OCI-LY1 (cell line): ENCODE results near the gene BCAR3.
A peak's percentile ranks its signal among the peaks of the same experiment; 100 is the strongest.

Experiments used
- H2AFZ ChIP-seq: fragments of 200-600 bp; sonication (generic), shearing (Covaris generic); 2 replicates; pipeline ENCODE4 v1.6.0; 2014; ENCODE audit warnings: antibody characterized with exemption, mild to moderate bottlenecking, low read length
- H3F3A ChIP-seq: fragments of 200-600 bp; sonication (generic), shearing (Covaris generic); 2 replicates; pipeline ENCODE4 v1.6.0; 2014; ENCODE audit warnings: mild to moderate bottlenecking, antibody characterized with exemption, low read length, moderate library complexity; ENCODE audit not compliant: insufficient read depth
- H3K27ac ChIP-seq: fragments of 200-600 bp; sonication (generic); 2 replicates; pipeline ENCODE4 v1.5.1; 2014; ENCODE audit warnings: low read length, mixed run types, mild to moderate bottlenecking, low read depth; ENCODE audit not compliant: poor library complexity, severe bottlenecking
- H3K27me3 ChIP-seq: fragments of 200-600 bp; sonication (generic); 2 replicates; pipeline ENCODE4 v1.6.0; 2014; ENCODE audit warnings: antibody characterized with exemption, mild to moderate bottlenecking, low read length, moderate library complexity; ENCODE audit not compliant: insufficient read depth
- H3K36me3 ChIP-seq: fragments of 200-600 bp; sonication (generic); 2 replicates; pipeline ENCODE4 v1.6.1; 2014; ENCODE audit warnings: mild to moderate bottlenecking, antibody characterized with exemption, low read length, moderate library complexity, mixed read lengths; ENCODE audit not compliant: insufficient read depth
- H3K4me1 ChIP-seq: fragments of 200-600 bp; sonication (generic); 2 replicates; pipeline ENCODE4 v1.5.1; 2014; ENCODE audit warnings: mild to moderate bottlenecking, low read length, moderate library complexity; ENCODE audit not compliant: insufficient read depth, severe bottlenecking
- H3K4me2 ChIP-seq: fragments of 200-600 bp; sonication (generic), shearing (Covaris generic); 2 replicates; pipeline ENCODE4 v1.6.1; 2014; ENCODE audit warnings: low read length
- H3K4me3 ChIP-seq: fragments of 200-600 bp; sonication (generic); 2 replicates; pipeline ENCODE4 v1.5.1; 2014; ENCODE audit warnings: low read length, low read depth, mild to moderate bottlenecking, mixed read lengths; ENCODE audit not compliant: poor library complexity, severe bottlenecking
- H3K79me2 ChIP-seq: fragments of 200-600 bp; shearing (Covaris generic); 2 replicates; pipeline ENCODE4 v1.6.1; 2016; ENCODE audit warnings: mixed run types, low read length, mixed read lengths; ENCODE audit not compliant: insufficient read depth
- H3K9ac ChIP-seq: fragments of 200-600 bp; sonication (generic), shearing (Covaris generic); 2 replicates; pipeline ENCODE4 v1.6.1; 2014; ENCODE audit warnings: mild to moderate bottlenecking, low read length, mixed read lengths
- H3K9me2 ChIP-seq: fragments of 200-600 bp; sonication (generic), shearing (Covaris generic); 2 replicates; pipeline ENCODE4 v1.6.1; 2014; ENCODE audit warnings: low read depth, mild to moderate bottlenecking, low read length, mixed read lengths
- H3K9me3 ChIP-seq: fragments of 200-600 bp; shearing (Covaris generic); 2 replicates; pipeline ENCODE4 v1.6.1; 2014; ENCODE audit warnings: low read length, mixed read lengths
- H4K20me1 ChIP-seq: fragments of 200-600 bp; sonication (generic), shearing (Covaris generic); 2 replicates; pipeline ENCODE4 v1.6.0; 2016; ENCODE audit warnings: mild to moderate bottlenecking, low read length; ENCODE audit not compliant: insufficient read depth
- EZH2 ChIP-seq: fragments of 200-600 bp; sonication (generic), shearing (Covaris generic); IDR thresholded peaks from 2 replicates; pipeline ENCODE4 v1.8.0; 2017; ENCODE audit warnings: borderline replicate concordance, mixed run types, mild to moderate bottlenecking, antibody characterized with exemption, low read length, moderate library complexity, mixed read lengths
- TF ChIP-seq, protein P1 (sequence below): fragments of 200-600 bp; sonication (generic), shearing (Covaris generic); IDR thresholded peaks from 2 replicates; pipeline ENCODE4 v1.5.1; 2017; ENCODE audit warnings: mild to moderate bottlenecking, antibody characterized with exemption, low read length, moderate library complexity, mixed read lengths

Gene BCAR3

GRCh38 chr1:93633313-93633712, 48.3 kb downstream of the BCAR3 start:
- TF ChIP-seq EZH2, result no peak
- TF ChIP-seq, protein P1, sequence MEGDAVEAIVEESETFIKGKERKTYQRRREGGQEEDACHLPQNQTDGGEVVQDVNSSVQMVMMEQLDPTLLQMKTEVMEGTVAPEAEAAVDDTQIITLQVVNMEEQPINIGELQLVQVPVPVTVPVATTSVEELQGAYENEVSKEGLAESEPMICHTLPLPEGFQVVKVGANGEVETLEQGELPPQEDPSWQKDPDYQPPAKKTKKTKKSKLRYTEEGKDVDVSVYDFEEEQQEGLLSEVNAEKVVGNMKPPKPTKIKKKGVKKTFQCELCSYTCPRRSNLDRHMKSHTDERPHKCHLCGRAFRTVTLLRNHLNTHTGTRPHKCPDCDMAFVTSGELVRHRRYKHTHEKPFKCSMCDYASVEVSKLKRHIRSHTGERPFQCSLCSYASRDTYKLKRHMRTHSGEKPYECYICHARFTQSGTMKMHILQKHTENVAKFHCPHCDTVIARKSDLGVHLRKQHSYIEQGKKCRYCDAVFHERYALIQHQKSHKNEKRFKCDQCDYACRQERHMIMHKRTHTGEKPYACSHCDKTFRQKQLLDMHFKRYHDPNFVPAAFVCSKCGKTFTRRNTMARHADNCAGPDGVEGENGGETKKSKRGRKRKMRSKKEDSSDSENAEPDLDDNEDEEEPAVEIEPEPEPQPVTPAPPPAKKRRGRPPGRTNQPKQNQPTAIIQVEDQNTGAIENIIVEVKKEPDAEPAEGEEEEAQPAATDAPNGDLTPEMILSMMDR, result no peak
- no peaks in the 10 kb centered on the region for H4K20me1 ChIP-seq
- H3K9me3 ChIP-seq, result no peaks in the 10 kb centered on the region
- no peaks in the 10 kb centered on the region for H3K36me3 ChIP-seq
- H3K27ac ChIP-seq, result no peak overlapping the region
- no peak overlapping the region for H3K9ac ChIP-seq
- 0 out of 2 replicates have a peak, but pooled peaks cover 7% of the 10 kb centered on the region for H3K27me3 ChIP-seq
- no peaks in the 10 kb centered on the region for H3K9me2 ChIP-seq
- no peak overlapping the region for H3K4me2 ChIP-seq
- no peak overlapping the region for H3K4me3 ChIP-seq
- no peaks in the 10 kb centered on the region for H3K79me2 ChIP-seq
- no peaks in the 10 kb centered on the region for H3K4me1 ChIP-seq
- H3F3A ChIP-seq, result no peaks in the 10 kb centered on the region
- H2AFZ ChIP-seq, result no peak overlapping the region

GRCh38 chr1:93631626-93632365, 49.8 kb downstream of the BCAR3 start:
- Histone ChIP-seq H3K27me3 (0 out of 2 replicates have a peak, but pooled peaks cover 7% of the 10 kb centered on the region), H3F3A (no peaks in the 10 kb centered on the region), H3K36me3 (no peaks in the 10 kb centered on the region), H3K27ac (no peak overlapping the region), H3K79me2 (no peaks in the 10 kb centered on the region), H2AFZ (no peak overlapping the region), H3K4me2 (no peak overlapping the region), H3K9me3 (no peaks in the 10 kb centered on the region), H3K4me1 (no peaks in the 10 kb centered on the region), H3K9ac (no peak overlapping the region), H3K4me3 (no peak overlapping the region), H3K9me2 (no peaks in the 10 kb centered on the region), H4K20me1 (no peaks in the 10 kb centered on the region)
- TF ChIP-seq, protein P1, result peak; percentile 22; the same call in 1 of the 2 replicates
- no peak for TF ChIP-seq EZH2

DNA sequence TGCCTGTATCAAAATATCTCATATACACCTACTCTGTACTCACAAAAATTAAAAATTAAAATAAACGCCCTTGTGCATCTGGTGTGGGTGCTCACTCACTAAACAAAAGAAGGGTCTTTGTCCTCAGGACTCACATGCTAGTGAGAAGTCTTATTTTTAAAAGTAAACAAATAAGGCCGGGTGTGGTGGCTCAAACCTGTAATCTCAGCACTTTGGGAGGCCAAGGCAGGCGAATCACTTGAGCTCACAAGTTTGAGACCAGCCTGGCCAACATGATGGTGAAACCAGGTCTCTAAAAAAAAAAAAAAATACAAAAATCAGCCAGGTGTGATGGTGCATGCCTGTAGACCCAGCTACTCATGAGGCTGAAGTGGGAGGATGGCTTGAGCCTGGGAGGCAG, 51.5 kb downstream of the BCAR3 start:
- H3K79me2 ChIP-seq, result no peaks in the 10 kb centered on the region
- H3K4me1 ChIP-seq, result no peaks in the 10 kb centered on the region
- H3K9me3 ChIP-seq, result no peaks in the 10 kb centered on the region
- no peaks in the 10 kb centered on the region for H3K27me3 ChIP-seq
- H3K9ac ChIP-seq, result no peak overlapping the region
- H3K9me2 ChIP-seq, result no peaks in the 10 kb centered on the region
- H3K36me3 ChIP-seq, result no peaks in the 10 kb centered on the region
- no peaks in the 10 kb centered on the region for H3F3A ChIP-seq
- no peaks in the 10 kb centered on the region for H4K20me1 ChIP-seq
- H3K4me3 ChIP-seq, result no peak overlapping the region
- no peak overlapping the region for H3K27ac ChIP-seq
- H2AFZ ChIP-seq, result no peak overlapping the region
- TF ChIP-seq, protein P1, result no peak
- no peak for TF ChIP-seq EZH2
- no peak overlapping the region for H3K4me2 ChIP-seq
